Non-pigmented ciliary epithelial cell (primary cell): ENCODE measurements around the gene MT3.
"Not testable (repeated sequence)": the region's sequence is repeated elsewhere in the genome, so short reads cannot be mapped to it uniquely, and the experiment has no call there.

Experiments
- DNase-seq: peaks from one replicate; pipeline ENCODE4 v3.0.0-alpha.2; 2010; ENCODE audit warnings: low read depth

Gene MT3

GRCh38 chr16:56610017-56610608 lies 20.8 kb downstream of the MT3 start:
- DNase-seq: peak; percentile 96

GRCh38 chr16:56610609-56611111 lies 21.3 kb downstream of the MT3 start:
- no peak for DNase-seq

DNA sequence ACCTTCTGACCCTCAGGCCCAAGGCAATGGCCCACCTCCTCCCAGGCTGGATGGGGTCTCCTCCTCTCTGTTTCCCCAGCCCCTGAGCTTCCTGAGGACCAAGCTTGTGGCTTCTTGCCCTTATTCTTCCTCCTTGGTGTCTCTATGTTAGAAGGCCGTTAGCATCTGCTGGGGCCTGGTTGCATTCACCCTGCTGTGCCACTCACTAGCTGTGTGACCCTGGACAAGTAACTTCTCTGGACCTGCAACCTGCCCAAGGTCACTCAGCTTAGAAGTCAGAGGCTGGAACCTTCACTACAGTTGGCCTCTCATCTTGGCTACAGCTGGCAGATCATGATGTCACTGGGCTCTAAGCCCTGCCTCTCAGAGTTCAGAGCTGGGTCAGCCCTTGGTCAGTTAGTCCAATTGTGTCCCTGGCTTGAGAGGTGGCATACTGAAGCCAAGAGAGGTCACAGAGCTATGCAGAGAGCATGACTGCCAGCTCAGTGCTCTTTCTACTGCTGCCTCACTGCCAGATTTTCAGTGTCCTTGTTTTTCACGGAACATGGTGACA lies 22.0 kb downstream of the MT3 start:
- no peak for DNase-seq

DNA sequence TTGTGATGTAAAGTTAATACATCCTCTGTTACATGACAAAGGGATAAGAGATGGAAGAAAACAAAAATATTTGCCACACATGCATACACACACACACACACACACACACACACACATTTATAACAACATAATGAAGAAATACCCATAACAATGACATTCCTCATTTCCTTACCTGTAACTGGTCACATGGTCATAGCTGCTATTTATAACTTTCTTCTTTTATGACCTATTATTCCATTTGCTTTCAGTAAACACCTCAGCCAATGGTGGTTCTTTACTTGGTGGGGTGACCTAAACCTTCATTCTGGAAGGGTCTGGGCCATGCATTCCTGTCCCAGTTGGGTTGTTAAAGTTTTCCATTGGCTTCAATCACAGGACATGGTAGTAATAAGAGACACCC lies 24.4 kb downstream of the MT3 start:
- DNase-seq: no peak

GRCh38 chr16:56614549-56614991 lies 25.2 kb downstream of the MT3 start:
- DNase-seq: no peak

DNA sequence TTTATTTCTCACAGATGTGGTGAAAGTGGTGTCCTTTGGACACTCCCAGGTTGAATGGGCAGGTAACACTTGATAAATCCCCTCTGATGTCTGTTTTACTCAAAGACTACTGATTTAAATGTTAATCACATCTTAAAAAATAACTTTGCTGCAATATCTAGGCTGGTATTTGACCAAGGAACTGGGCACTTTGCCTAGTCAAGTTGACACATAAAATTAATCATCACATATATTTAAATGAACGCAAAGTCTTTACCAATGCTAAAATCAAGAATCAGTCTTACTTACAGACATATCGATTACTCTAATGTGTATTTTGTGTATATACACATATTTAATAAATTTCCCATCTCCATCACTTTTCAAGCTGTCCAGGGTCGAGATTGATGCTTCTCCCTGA lies 26.0 kb downstream of the MT3 start:
- DNase-seq: no peak

DNA sequence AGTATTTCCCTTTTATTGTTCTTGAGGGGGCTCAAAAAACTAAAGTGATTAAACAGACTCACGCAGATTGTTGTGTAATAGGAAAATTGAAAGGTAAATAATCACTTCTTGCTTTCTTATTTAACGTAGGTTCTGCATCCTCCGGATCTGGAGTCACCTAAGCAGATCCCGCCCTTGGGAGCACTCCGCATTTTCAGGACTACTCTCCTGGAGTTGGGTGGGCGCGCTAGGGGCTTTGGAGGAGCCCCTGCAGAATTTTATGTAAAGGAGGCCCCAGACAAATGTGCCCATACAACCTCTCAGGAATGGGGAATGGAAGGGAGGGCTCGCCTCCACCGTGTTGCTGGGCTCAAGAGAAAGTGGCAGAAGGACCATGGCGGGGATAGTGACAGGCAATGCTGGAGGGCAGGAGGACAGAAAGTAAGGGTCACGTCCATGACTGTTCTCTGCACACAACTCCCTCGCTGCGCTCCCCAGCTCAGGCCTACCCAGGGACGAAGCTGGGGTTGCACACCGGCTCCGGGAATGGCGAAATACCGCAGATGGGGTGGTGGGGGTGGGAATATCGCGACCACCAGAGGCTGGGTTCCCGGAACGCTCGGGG lies 27.4 kb downstream of the MT3 start:
- no peak for DNase-seq

DNA sequence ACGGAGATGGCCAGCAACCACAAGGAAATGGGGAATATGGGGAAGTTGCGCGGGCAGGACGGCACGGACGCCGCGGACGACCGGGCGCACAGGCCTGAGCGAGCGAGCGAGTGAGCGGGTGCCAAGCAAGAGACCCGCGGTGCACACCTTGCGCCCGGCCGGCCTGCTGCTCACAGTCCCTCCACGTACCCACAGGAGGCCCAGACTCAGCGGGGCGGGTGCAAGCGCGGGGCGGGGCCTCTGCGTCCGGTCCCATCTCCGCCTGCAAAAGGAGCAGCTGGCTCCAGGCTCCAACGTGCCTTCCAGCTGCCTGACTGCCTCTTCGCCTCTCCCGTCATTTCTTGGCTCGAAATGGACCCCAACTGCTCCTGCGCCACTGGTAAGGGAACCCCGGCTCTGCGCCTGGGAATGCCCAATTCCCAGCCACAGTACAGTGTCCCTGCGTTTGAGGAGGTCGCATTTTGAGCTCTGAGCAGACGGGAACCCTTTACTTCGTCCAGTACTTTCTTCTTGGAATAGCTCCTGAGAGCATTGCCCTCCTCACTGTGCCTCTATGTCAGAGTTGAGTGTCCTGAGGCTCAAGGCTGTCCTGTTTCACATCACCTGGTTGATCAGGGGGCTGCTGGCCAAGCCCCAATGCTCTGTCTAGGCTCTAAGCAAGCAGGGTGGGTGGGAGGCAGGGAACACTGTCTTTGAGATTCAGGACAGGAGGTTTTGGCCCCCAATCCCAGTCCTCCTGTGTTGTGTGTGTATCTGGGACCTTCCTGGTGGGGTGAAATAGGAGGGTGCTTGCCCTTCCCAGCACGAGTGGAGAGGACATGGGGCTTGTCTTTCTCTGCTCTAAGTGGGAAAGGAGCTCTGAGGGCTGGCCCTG lies 28.1 kb downstream of the MT3 start:
- no peak for DNase-seq

GRCh38 chr16:56618138-56618537 lies 28.8 kb downstream of the MT3 start:
- DNase-seq: no peak

DNA sequence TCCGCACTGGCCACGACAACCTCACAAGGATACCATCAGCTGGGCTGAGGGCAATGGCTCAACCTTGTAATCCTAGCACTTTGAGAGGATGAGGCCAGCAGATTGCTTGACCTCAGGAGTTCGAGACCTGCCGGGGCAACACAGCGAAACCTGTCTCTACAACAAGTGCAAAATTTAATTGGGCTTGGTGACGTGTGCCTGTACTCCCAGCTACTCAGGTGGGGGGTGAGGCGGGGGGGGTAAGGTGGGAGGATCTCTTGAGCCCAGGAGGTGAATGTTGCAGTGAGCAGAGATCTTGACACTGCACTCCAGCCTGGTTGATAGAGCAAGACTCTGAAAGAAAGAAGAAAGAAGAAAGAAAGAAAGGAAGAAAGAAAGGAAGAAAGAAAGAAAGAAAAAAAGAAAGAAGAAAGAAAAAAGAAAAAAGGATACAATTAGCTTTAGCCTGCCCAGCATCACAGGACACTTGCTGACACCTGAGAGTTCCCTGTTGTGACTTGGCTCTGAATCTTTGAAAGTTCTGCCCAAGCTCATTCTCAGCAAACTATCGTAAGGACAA lies 31.1 kb downstream of the MT3 start:
- DNase-seq: no peak

DNA sequence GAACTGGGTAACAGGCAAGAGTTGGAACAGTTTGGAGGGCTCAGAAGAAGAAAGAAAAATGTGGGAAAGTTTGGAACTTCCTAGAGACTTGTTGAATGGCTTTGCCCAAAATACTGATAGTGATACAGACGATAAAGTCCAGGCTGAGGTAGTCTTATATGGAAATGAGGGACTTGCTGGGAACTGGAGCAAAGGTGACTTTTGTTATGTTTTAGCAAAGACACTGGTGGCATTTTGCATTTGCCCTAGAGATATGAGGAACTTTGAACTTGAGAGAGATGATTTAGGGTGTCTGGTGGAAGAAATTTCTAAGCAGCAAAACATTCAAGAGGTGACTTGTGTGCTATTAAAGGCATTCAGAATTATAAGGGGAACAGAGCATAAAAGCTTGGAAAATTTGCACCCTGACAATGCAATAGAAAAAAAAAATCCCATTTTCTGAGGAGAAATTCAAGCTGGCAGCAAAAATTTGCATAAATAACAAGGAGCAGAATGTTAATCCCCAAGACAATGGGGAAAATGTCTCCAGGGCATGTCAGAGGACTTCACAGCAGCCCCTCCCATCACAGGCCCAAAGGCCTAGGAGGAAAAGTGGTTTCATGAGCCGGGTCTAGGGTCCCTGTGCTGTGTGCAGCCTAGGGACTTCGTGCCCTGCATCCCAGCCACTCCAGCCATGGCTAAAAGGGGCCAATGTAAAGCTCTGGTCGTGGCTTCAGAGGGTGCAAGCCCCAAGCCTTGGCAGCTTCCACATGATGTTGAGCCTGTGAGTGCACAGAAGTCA lies 32.5 kb downstream of the MT3 start:
- not testable (repeated sequence) for DNase-seq

DNA sequence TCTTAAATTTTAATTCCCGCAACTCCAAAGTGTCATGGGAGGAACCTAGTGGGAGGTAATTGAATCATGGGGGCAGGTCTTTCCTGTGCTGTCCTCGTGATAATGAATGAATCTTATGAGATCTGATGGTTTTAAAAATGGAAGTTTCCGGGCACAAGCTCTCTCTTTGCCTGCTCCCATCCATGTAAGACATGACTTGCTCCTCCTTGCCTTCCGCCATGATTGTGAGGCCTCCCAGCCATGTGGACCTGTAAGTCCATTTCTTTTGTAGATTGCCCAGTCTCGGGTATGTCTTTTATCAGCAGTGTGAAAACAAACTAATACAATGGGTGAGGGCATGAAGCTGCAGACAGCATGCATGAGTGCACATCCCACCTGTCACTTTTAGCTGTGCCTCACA lies 33.9 kb downstream of the MT3 start:
- DNase-seq: not testable (repeated sequence)

- no peak for DNase-seq
Observed at GRCh38 chr16:56623637-56624036, 34.3 kb downstream of the MT3 start.

DNA sequence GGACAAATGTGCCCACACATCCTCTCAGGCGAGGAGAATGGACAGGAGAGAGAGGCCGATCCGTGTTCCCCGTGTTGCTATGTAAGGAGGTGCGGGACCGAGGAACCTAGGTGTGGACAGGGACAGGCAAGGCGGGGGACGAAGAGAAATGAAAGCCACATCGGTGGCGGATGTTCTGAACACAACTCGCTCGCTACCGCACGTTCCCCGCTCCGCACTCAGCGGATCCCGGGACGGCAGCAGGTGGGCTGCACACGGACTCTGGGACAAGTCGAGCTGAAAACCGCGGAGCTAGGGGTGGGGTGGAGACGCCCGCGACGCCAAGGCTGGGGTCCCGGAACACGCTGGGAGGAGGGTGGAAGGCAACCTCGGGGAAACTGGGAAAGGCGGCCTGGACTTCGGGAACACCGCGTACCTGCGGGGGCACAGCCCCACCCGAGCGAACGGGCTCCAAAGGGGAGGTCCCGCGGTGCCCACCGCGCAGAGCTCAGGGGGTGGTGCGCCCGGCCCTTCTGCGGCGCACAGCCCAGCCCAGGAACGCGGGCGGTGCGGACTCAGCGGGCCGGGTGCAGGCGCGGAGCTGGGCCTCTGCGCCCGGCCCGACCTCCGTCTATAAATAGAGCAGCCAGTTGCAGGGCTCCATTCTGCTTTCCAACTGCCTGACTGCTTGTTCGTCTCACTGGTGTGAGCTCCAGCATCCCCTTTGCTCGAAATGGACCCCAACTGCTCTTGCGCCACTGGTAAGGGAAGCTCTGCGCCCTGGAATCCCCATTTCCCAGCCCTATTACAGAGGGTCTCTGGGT lies 36.0 kb downstream of the MT3 start, which contains the start of gene MT1E:
TSS of gene MT1E (plus strand) at position 642 of the 803 bp plus-strand sequence. CDS start at position 713, 71 bp downstream.
- DNase-seq: no peak

- DNase-seq: no peak
Observed at GRCh38 chr16:56625943-56626654, 36.8 kb downstream of the MT3 start.

DNA sequence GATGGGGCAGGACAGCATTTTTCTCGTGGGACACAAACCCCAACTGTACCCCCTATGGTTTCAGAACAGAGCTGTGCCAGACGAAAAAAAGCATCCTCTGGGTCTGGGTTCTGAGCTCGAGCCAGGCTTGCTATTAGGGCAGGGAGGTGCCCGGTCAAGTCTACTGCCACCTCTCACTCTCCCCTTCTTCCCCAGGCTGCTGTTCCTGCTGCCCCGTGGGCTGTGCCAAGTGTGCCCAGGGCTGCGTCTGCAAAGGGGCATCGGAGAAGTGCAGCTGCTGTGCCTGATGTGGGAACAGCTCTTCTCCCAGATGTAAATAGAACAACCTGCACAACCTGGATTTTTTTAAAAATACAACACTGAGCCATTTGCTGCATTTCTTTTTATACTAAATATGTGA lies 37.4 kb downstream of the MT3 start:
- no peak for DNase-seq

- DNase-seq: no peak
Observed at GRCh38 chr16:56628486-56629350, 39.4 kb downstream of the MT3 start.

DNA sequence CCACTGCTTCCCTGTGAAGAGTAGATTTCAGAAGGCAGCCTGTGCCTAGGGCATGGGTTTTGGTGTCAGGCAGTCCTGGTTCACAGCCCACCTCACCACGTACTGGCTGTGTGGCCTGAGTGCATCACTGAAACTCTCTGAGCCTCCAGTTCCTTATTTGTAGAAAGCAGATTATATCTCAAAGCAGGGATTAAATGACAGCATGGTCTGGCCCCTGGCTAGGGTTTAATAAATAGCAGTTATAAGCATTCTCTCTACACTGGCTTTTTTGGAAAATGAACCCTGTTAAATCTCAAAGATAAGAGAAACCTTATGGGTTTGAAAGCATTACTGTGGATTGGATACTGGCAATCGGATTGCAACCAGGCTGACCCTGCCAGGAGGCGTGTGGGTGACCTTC lies 40.2 kb downstream of the MT3 start:
- DNase-seq: no peak

DNA sequence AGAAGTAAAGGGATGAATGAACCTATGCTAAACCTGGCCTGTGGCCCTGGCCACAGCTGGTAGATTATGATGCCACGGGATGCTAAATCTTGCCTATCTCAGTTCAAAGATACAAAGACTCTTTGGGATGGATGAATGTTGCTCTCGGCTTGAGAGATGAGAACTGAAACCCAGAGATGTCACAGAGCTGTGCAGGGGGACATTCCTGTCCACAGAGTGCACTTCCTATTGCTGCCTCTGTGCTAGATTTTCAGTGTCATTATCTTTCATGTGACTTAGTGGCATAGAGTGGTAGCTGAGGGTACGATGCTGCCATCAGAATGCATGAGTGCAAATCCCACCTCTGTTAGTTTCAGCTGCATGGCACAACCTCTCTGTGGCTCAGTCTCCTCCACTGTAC lies 40.8 kb downstream of the MT3 start:
- DNase-seq: no peak
